HCT116 (cell line): ENCODE data around the gene ABCC5. TPM values are rescaled to one million over a fixed set of nuclear protein-coding genes. Genes with fewer than 3 reads are reported as not detected.

Source experiments
- ATAC-seq: fragments of 200-7000 bp; cut with Tn5 transposase; 2 replicates; pipeline ENCODE4 v1.9.1; 2020; ENCODE audit warnings: mild to moderate bottlenecking, moderate library complexity
- BruUV-seq: library from RNA; stranded (reverse); fragments of 400-500 nt; replicated peaks from 2 replicates; lab custom pipeline; 2021; lab: Mats Ljungman, UMichigan
- CTCF ChIA-PET: fragments of 300-600 bp; sonication (Branson Sonifier 250); formaldehyde crosslinking; loops from one replicate; lab custom pipeline; 2021; ENCODE audit warnings: antibody characterized with exemption; lab: Charles Lee
- POLR2A ChIA-PET: fragments of 300-600, 350-600 bp; sonication (Branson Sonifier 250); formaldehyde crosslinking; loops from one replicate; lab custom pipeline; 2021; ENCODE audit warnings: antibody characterized with exemption; lab: Charles Lee
- RAD21 ChIA-PET, 2 experiments: fragments of 300-600 bp; sonication (Branson Sonifier 250); formaldehyde crosslinking; loops; one replicate each; lab custom pipeline; 2023; ENCODE audit warnings: low total read pairs in 2 of 2; ENCODE audit not compliant: uncharacterized antibody in 2 of 2, unreplicated experiment in 2 of 2, low non-redundant PET in 1 of 2; lab: Charles Lee
- DNase-seq: peaks from one replicate; pipeline ENCODE4 v3.0.0-alpha.2; 2010; ENCODE audit warnings: low read depth, low spot score
- H2AFZ ChIP-seq: fragments of 200-600 bp; shearing (Covaris generic), sonication (generic); 2 replicates; pipeline ENCODE4 v1.6.1; 2017; ENCODE audit warnings: low read depth, mixed run types, mixed read lengths, antibody characterized with exemption, low read length; ENCODE audit not compliant: poor library complexity, severe bottlenecking
- H3K27ac ChIP-seq: 2 replicates; pipeline ENCODE4 v1.5.1; 2012; ENCODE audit warnings: low read depth, low read length
- H3K27me3 ChIP-seq: fragments of 200-600 bp; sonication (generic); 2 replicates; pipeline ENCODE4 v1.6.1; 2016; ENCODE audit warnings: mixed run types, low read length, mixed read lengths; ENCODE audit not compliant: insufficient read depth
- H3K36me3 ChIP-seq, 2 experiments: fragments of 200-500 bp in 1 of 2; fragments of 200-600 bp in 1 of 2; sonication (Bioruptor generic) in 1 of 2; sonication (generic) in 1 of 2; 2 replicates each; pipeline versions ENCODE4 v1.5.1 to v1.6.1; 2014 to 2016; ENCODE audit warnings: low read length in 2 of 2, inconsistent platforms in 1 of 2, mixed read lengths in 1 of 2, mixed run types in 1 of 2; ENCODE audit not compliant: insufficient read depth in 2 of 2, control insufficient read depth in 1 of 2
- H3K4me1 ChIP-seq, 2 experiments: fragments of 200-600 bp in 1 of 2; sonication (generic) in 1 of 2; 2 replicates each; pipeline versions ENCODE4 v1.5.1 to v1.6.1; 2012 to 2017; ENCODE audit warnings: low read length in 2 of 2, inconsistent platforms in 1 of 2, mild to moderate bottlenecking in 1 of 2, mixed read lengths in 1 of 2, mixed run types in 1 of 2, moderate library complexity in 1 of 2; ENCODE audit not compliant: insufficient read depth in 2 of 2, control insufficient read depth in 1 of 2
- H3K4me2 ChIP-seq: fragments of 200-600 bp; sonication (generic); 2 replicates; pipeline ENCODE4 v1.6.1; 2017; ENCODE audit warnings: mixed run types, low read length, mixed read lengths
- H3K4me3 ChIP-seq, 2 experiments: fragments of 200-600 bp in 1 of 2; sonication (generic) in 1 of 2; replicated peaks in 1 of 2; 2 replicates each; pipeline ENCODE4 v1.5.1; 2011 to 2016; ENCODE audit warnings: low read length in 2 of 2, control low read depth in 1 of 2, low read depth in 1 of 2, mild to moderate bottlenecking in 1 of 2, mixed read lengths in 1 of 2, mixed run types in 1 of 2
- H3K79me2 ChIP-seq: fragments of 200-600 bp; sonication (generic); 2 replicates; pipeline ENCODE4 v1.6.1; 2017; ENCODE audit warnings: mild to moderate bottlenecking, mixed run types, low read length, moderate library complexity, mixed read lengths; ENCODE audit not compliant: insufficient read depth
- H3K9ac ChIP-seq: fragments of 200-600 bp; sonication (generic); 2 replicates; pipeline ENCODE4 v1.6.1; 2016; ENCODE audit warnings: low read length, mixed read lengths
- H3K9me2 ChIP-seq: fragments of 200-600 bp; sonication (generic), shearing (Covaris generic); 2 replicates; pipeline ENCODE4 v1.6.1; 2017; ENCODE audit warnings: mixed run types, mild to moderate bottlenecking, moderate library complexity; ENCODE audit not compliant: insufficient read depth
- H3K9me3 ChIP-seq, 2 experiments: fragments of 200-500 bp in 1 of 2; fragments of 200-600 bp in 1 of 2; sonication (Bioruptor generic) in 1 of 2; sonication (generic) in 1 of 2; 2 replicates each; pipeline ENCODE4 v1.6.1; 2014 to 2017; ENCODE audit warnings: low read length in 2 of 2, mixed read lengths in 2 of 2, inconsistent platforms in 1 of 2, low read depth in 1 of 2, mild to moderate bottlenecking in 1 of 2, mixed run types in 1 of 2, moderate library complexity in 1 of 2; ENCODE audit not compliant: control insufficient read depth in 1 of 2, insufficient read depth in 1 of 2
- H4K20me1 ChIP-seq: fragments of 200-600 bp; sonication (generic), shearing (Covaris generic); 2 replicates; pipeline ENCODE4 v1.6.1; 2017; ENCODE audit warnings: mixed run types, mild to moderate bottlenecking, moderate library complexity; ENCODE audit not compliant: insufficient read depth
- CBX3 ChIP-seq: IDR thresholded peaks from 2 replicates; pipeline ENCODE4 v1.6.1; 2012; ENCODE audit warnings: low read depth
- CEBPB ChIP-seq: IDR thresholded peaks from 2 replicates; pipeline ENCODE4 v1.6.1; 2012; ENCODE audit warnings: low read depth
- CTCF ChIP-seq, 3 experiments: fragments of 200-600 bp in 1 of 3; sonication (generic) in 1 of 3; IDR thresholded peaks in 2 of 3; conservative IDR thresholded peaks in 1 of 3; 2 replicates each; pipeline ENCODE4 v1.5.1; 2012 to 2017; ENCODE audit warnings: low read depth in 2 of 3, low read length in 2 of 3, antibody characterized with exemption in 1 of 3, borderline replicate concordance in 1 of 3, control low read depth in 1 of 3, mild to moderate bottlenecking in 1 of 3, mixed read lengths in 1 of 3, mixed run types in 1 of 3, moderate library complexity in 1 of 3; ENCODE audit not compliant: insufficient read depth in 1 of 3
- EGR1 ChIP-seq: IDR thresholded peaks from 2 replicates; pipeline ENCODE4 v1.6.1; 2012; ENCODE audit warnings: low read depth
- EZH2 ChIP-seq: fragments of 200-600 bp; sonication (generic); IDR thresholded peaks from 2 replicates; pipeline ENCODE4 v1.6.1; 2017; ENCODE audit warnings: antibody characterized with exemption, mixed run types
- EZH2phosphoT487 ChIP-seq: fragments of 200-600 bp; IDR thresholded peaks from 2 replicates; pipeline ENCODE4 v1.6.1; 2018; ENCODE audit warnings: antibody characterized with exemption, borderline replicate concordance
- FOSL1 ChIP-seq: IDR thresholded peaks from 2 replicates; pipeline ENCODE4 v1.6.1; 2012; ENCODE audit warnings: low read depth
- MAX ChIP-seq: IDR thresholded peaks from 2 replicates; pipeline ENCODE4 v1.6.1; 2012
- POLR2A ChIP-seq: IDR thresholded peaks from 2 replicates; pipeline ENCODE4 v1.7.0; 2011; ENCODE audit warnings: borderline replicate concordance; ENCODE audit not compliant: insufficient read depth, insufficient read length; ENCODE audit errors: extremely low read depth
- RAD21 ChIP-seq: IDR thresholded peaks from 2 replicates; pipeline ENCODE4 v1.6.1; 2012; ENCODE audit warnings: low read depth, mild to moderate bottlenecking
- SIN3A ChIP-seq: IDR thresholded peaks from 2 replicates; pipeline ENCODE4 v1.6.1; 2012; ENCODE audit warnings: low read depth
- SP1 ChIP-seq: IDR thresholded peaks from 2 replicates; pipeline ENCODE4 v1.6.1; 2012; ENCODE audit warnings: low read depth
- SRF ChIP-seq: IDR thresholded peaks from 2 replicates; pipeline ENCODE4 v1.6.1; 2012; ENCODE audit warnings: low read depth
- TCF7L2 ChIP-seq: IDR thresholded peaks from 2 replicates; pipeline ENCODE4 v1.7.0; 2011; ENCODE audit warnings: borderline replicate concordance, inconsistent platforms; ENCODE audit not compliant: insufficient read depth, insufficient read length; ENCODE audit errors: extremely low read depth
- YY1 ChIP-seq: IDR thresholded peaks from 2 replicates; pipeline ENCODE4 v1.6.1; 2011; ENCODE audit warnings: low read length, low read depth, moderate library complexity, mild to moderate bottlenecking; ENCODE audit not compliant: insufficient replicate concordance; ENCODE audit errors: extremely low read depth
- ZBTB33 ChIP-seq: IDR thresholded peaks from 2 replicates; pipeline ENCODE4 v1.6.1; 2011; ENCODE audit warnings: mild to moderate bottlenecking, low read length, moderate library complexity; ENCODE audit not compliant: insufficient replicate concordance; ENCODE audit errors: extremely low read depth
- ZFX ChIP-seq: fragments of 450-650 bp; IDR thresholded peaks from 2 replicates; pipeline ENCODE4 v1.6.1; 2017
- intact Hi-C: fragments of 100-400 bp; cut with micrococcal nuclease; formaldehyde crosslinking; loops from 2 replicates; pipeline ENCODE4 v1.10.0; 2022
- total RNA-seq: library from RNA; stranded (reverse); gene quantifications from one replicate; pipeline ENCODE4 v1.2.1, GENCODE V29; 2021; ENCODE audit not compliant: unreplicated experiment

Gene ABCC5
- total RNA-seq, 1 experiment from 2014 or later, result 16.9 TPM

- no TSS peak for BruUV-seq
- no peak overlapping the region for H3K27ac ChIP-seq
- no peaks in the 10 kb centered on the region for H3K9me3 ChIP-seq
- H3K4me2 ChIP-seq, result no peak overlapping the region
- no peak overlapping the region for H3K4me3 ChIP-seq
- ChIA-PET RAD21 (no interaction called here), CTCF (no interaction called here), POLR2A (no interaction called here)
- no peaks in the 10 kb centered on the region for H3K79me2 ChIP-seq
- H3K9ac ChIP-seq, result no peak overlapping the region
- no peaks in the 10 kb centered on the region for H3K27me3 ChIP-seq
- no peaks in the 10 kb centered on the region for H3K4me1 ChIP-seq
- DNase-seq (no peak), ATAC-seq (no peak)
- intact Hi-C loops, result no loop called here
- no peaks in the 10 kb centered on the region for H3K9me2 ChIP-seq
- no peak overlapping the region for H2AFZ ChIP-seq
- no peak for TF ChIP-seq CTCF (IDR thresholded peaks at IDR 0.05 in 2 of 3, conservative IDR thresholded peaks at IDR 0.05 in 1 of 3; ENCODE audit: borderline replicate concordance in 1 of 3, insufficient read depth in 1 of 3, low read depth in 2 of 3, low read length in 2 of 3)
- no peak for TF ChIP-seq CEBPB
- no peak for TF ChIP-seq EGR1
- TF ChIP-seq TCF7L2, result no peak
- no peak for TF ChIP-seq SIN3A
- no peak for TF ChIP-seq FOSL1
- no peak for TF ChIP-seq EZH2phosphoT487
- no peak for TF ChIP-seq ZBTB33
- no peak for TF ChIP-seq RAD21
- TF ChIP-seq MAX, result no peak
- no peak for TF ChIP-seq ZFX
- no peak for TF ChIP-seq SRF
- no peak for TF ChIP-seq CBX3
- TF ChIP-seq YY1, result no peak
- TF ChIP-seq EZH2, result no peak
- TF ChIP-seq SP1, result no peak
- TF ChIP-seq POLR2A, result no peak
- no peaks in the 10 kb centered on the region for H4K20me1 ChIP-seq
- H3K36me3 ChIP-seq, result no peaks in the 10 kb centered on the region; a peak in 1 of 4 replicates
Measured at GRCh38 chr3:183931881-183932280, 85.8 kb downstream of the ABCC5 start.
